KBM-7 (cell line): ENCODE measurements around the gene FAM187B.
A peak's percentile ranks its signal among the peaks of the same experiment; 100 is the strongest.

ENCODE experiments used
- DNase-seq: peaks from one replicate; pipeline ENCODE4 v3.0.0-alpha.2; 2015
- in situ Hi-C: fragments of 300-500 bp; cut with MboI; formaldehyde crosslinking; loops from 2 replicates; pipeline ENCODE4 v1.14.3; 2020; ENCODE audit warnings: low sequenced_read_pairs, low pct_unique_long_range_greater_than_20kb, mixed read lengths

FAM187B gene

GRCh38 chr19:35264268-35265125 is 36.0 kb upstream of the FAM187B start:
- peak; percentile 59 for DNase-seq
- in situ Hi-C loops: no loop called here

- in situ Hi-C loops: no loop called here
- DNase-seq: no peak
Observed at GRCh38 chr19:35262101-35262761, 33.7 kb upstream of the FAM187B start.

GRCh38 chr19:35261356-35262100 is 33.0 kb upstream of the FAM187B start:
- DNase-seq: no peak
- in situ Hi-C loops: no loop called here

- DNase-seq: no peak
- in situ Hi-C loops: no loop called here
Observed at GRCh38 chr19:35260694-35261304, 32.3 kb upstream of the FAM187B start.

- no peak for DNase-seq
- in situ Hi-C loops: no loop called here
Observed at GRCh38 chr19:35257113-35257461, 28.5 kb upstream of the FAM187B start.

- in situ Hi-C loops: no loop called here
- DNase-seq: no peak
Observed at GRCh38 chr19:35256566-35256965, 28.0 kb upstream of the FAM187B start.

GRCh38 chr19:35254341-35255297 is 26.1 kb upstream of the FAM187B start:
- DNase-seq: no peak
- in situ Hi-C loops: no loop called here

GRCh38 chr19:35253316-35254286 is 25.1 kb upstream of the FAM187B start:
- DNase-seq: no peak
- in situ Hi-C loops: no loop called here

- in situ Hi-C loops: no loop called here
Observed at GRCh38 chr19:35251456-35251855, 22.9 kb upstream of the FAM187B start.

GRCh38 chr19:35249848-35250711 is 21.5 kb upstream of the FAM187B start:
- in situ Hi-C loops: no loop called here
- DNase-seq: no peak

More at GRCh38 chr19:35251456-35251855, 22.9 kb upstream of the FAM187B start:
- DNase-seq: no peak

- no peak for DNase-seq
Observed at GRCh38 chr19:35249146-35249847, 20.8 kb upstream of the FAM187B start.

GRCh38 chr19:35248310-35249145 is 20.0 kb upstream of the FAM187B start, which contains the start of gene LSR:
LSR (plus strand) TSS chr19:35249002; CDS start chr19:35249023, 21 bp downstream.
- no peak for DNase-seq
- in situ Hi-C loops: no loop called here

More at GRCh38 chr19:35249146-35249847, 20.8 kb upstream of the FAM187B start:
- in situ Hi-C loops: no loop called here

GRCh38 chr19:35247526-35248309 is 19.2 kb upstream of the FAM187B start:
- in situ Hi-C loops: no loop called here
- no peak for DNase-seq

GRCh38 chr19:35246466-35247092 is 18.0 kb upstream of the FAM187B start:
- in situ Hi-C loops: no loop called here
- DNase-seq: no peak
